Stimulated activated CD4-positive, alpha-beta T cell treated with anti-CD3 and anti-CD28 coated beads, Interleukin-12 subunit alpha, Interleukin-12 subunit beta, amount 100 ng/mL, for 48 hours (primary cell): Measurements from ENCODE around the gene CCT5.
"Not testable (repeated sequence)": the region's sequence is repeated elsewhere in the genome, so short reads cannot be mapped to it uniquely, and the experiment has no call there.

Source experiments
- DNase-seq, 3 donors: peaks; one replicate each; pipeline ENCODE4 v3.0.0-alpha.2; 2020; ENCODE audit warnings: low read depth in 2 of 3, low spot score in 1 of 3

The CCT5 gene

GRCh38 chr5:10297646-10298204 lies 47.6 kb downstream of the CCT5 start:
- DNase-seq: no peak

- no peak for DNase-seq
These were observed 50.2 kb downstream of the CCT5 start for GRCh38 chr5:10300246-10300645.

- no peak for DNase-seq
These were observed 51.2 kb downstream of the CCT5 start for GRCh38 chr5:10301266-10301665.

- no peak for DNase-seq
These were observed 51.9 kb downstream of the CCT5 start for GRCh38 chr5:10301842-10302610.

GRCh38 chr5:10303201-10303600 lies 53.1 kb downstream of the CCT5 start:
- no peak for DNase-seq

- DNase-seq: no peak
These were observed 53.7 kb downstream of the CCT5 start for GRCh38 chr5:10303699-10304170.

- DNase-seq: no peak
These were observed 54.9 kb downstream of the CCT5 start for GRCh38 chr5:10304932-10305331.

GRCh38 chr5:10306114-10306513 lies 56.0 kb downstream of the CCT5 start:
- DNase-seq: no peak

GRCh38 chr5:10306806-10307205 lies 56.7 kb downstream of the CCT5 start:
- DNase-seq: no peak

GRCh38 chr5:10307206-10308148 lies 57.4 kb downstream of the CCT5 start, which contains the start of gene CMBL:
Gene CMBL (minus strand): TSS chr5:10307902. CDS start chr5:10290762, 17,140 bp downstream.
- peak in 1 of 3 donors; percentile 12 for DNase-seq

GRCh38 chr5:10308844-10309243 lies 58.8 kb downstream of the CCT5 start:
- no peak for DNase-seq

- no peak for DNase-seq
These were observed 60.1 kb downstream of the CCT5 start for GRCh38 chr5:10310066-10310779.

- DNase-seq: not testable (repeated sequence)
These were observed 60.9 kb downstream of the CCT5 start for GRCh38 chr5:10310835-10311570.

- DNase-seq: no peak
These were observed 61.7 kb downstream of the CCT5 start for GRCh38 chr5:10311595-10312425.

- DNase-seq: no peak
These were observed 65.1 kb downstream of the CCT5 start for GRCh38 chr5:10315201-10315600.
